GM19193 (cell line): ENCODE data around the gene EML1.

Experiments used
- POLR2A ChIP-seq: IDR thresholded peaks from 4 replicates; pipeline ENCODE4 v1.6.1; 2011; ENCODE audit not compliant: insufficient read depth, insufficient read length; ENCODE audit errors: extremely low read depth

EML1 gene

GRCh38 chr14:99789581-99789980 is 3.6 kb upstream of the EML1 start:
- TF ChIP-seq POLR2A = no peak

- TF ChIP-seq POLR2A = no peak
Measured at GRCh38 chr14:99790201-99790977, 2.8 kb upstream of the EML1 start.

- TF ChIP-seq POLR2A = no peak
Measured at GRCh38 chr14:99790978-99791376, 2.2 kb upstream of the EML1 start.

- no peak for TF ChIP-seq POLR2A
Measured at GRCh38 chr14:99791476-99792209, 1.6 kb upstream of the EML1 start.

GRCh38 chr14:99792210-99792535 is 1.0 kb upstream of the EML1 start:
- no peak for TF ChIP-seq POLR2A

- TF ChIP-seq POLR2A = no peak
Measured at GRCh38 chr14:99792551-99793212, 531 bp upstream of the EML1 start.

GRCh38 chr14:99794151-99794780 is 1.1 kb downstream of the EML1 start:
- no peak for TF ChIP-seq POLR2A

GRCh38 chr14:99795046-99795445 is 1.8 kb downstream of the EML1 start:
- TF ChIP-seq POLR2A = no peak

- no peak for TF ChIP-seq POLR2A
Measured at GRCh38 chr14:99797231-99797630, 4.0 kb downstream of the EML1 start.

- no peak for TF ChIP-seq POLR2A
Measured at GRCh38 chr14:99800781-99801180, 7.6 kb downstream of the EML1 start.

- TF ChIP-seq POLR2A = no peak
Measured at GRCh38 chr14:99802301-99803105, 9.3 kb downstream of the EML1 start.

- no peak for TF ChIP-seq POLR2A
Measured at GRCh38 chr14:99803106-99803775, 10.0 kb downstream of the EML1 start.

GRCh38 chr14:99803803-99804202 is 10.6 kb downstream of the EML1 start:
- TF ChIP-seq POLR2A = no peak
